ENCODE data around the gene ZCCHC2.

DNA sequence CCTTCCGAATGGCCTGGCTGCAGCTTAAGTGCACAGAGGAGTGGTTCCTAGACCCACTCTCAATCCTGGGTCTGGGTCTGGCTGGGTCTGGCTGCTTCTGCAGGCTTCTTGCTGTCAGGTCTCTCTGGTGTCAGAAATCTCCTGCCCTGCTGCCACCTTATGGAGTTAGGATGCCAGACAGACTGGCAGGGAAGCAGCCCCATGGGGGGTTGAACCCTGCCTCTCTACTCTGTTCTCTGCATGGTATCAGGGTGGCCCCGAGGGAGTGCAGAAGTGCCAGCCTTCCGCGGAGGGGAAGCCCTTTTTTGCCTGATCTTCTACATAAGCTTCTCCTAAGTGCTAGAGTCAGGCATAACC lies 89.4 kb downstream of the ZCCHC2 start:
- TF ChIP-seq POLR2A (IDR thresholded peaks at IDR 0.05), result no peak
- TF ChIP-seq, protein P1, sequence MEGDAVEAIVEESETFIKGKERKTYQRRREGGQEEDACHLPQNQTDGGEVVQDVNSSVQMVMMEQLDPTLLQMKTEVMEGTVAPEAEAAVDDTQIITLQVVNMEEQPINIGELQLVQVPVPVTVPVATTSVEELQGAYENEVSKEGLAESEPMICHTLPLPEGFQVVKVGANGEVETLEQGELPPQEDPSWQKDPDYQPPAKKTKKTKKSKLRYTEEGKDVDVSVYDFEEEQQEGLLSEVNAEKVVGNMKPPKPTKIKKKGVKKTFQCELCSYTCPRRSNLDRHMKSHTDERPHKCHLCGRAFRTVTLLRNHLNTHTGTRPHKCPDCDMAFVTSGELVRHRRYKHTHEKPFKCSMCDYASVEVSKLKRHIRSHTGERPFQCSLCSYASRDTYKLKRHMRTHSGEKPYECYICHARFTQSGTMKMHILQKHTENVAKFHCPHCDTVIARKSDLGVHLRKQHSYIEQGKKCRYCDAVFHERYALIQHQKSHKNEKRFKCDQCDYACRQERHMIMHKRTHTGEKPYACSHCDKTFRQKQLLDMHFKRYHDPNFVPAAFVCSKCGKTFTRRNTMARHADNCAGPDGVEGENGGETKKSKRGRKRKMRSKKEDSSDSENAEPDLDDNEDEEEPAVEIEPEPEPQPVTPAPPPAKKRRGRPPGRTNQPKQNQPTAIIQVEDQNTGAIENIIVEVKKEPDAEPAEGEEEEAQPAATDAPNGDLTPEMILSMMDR (IDR thresholded peaks at IDR 0.05), result no peak

Data from sigmoid colon (tissue), 3 donors.